ENCODE data around the gene CAPN8.

The CAPN8 gene

GRCh38 chr1:223494926-223495645 lies 170.4 kb downstream of the CAPN8 start:
- TF ChIP-seq CTCF (conservative IDR thresholded peaks at IDR 0.05): no peak
- peak overlapping the region; percentile 47 for H3K27ac ChIP-seq

- no peak overlapping the region for H3K27ac ChIP-seq
- TF ChIP-seq CTCF (conservative IDR thresholded peaks at IDR 0.05): no peak
Observed at GRCh38 chr1:223492044-223492443, 173.5 kb downstream of the CAPN8 start.

Data from VCaP (cell line).